Measurements from ENCODE around the gene WDR1. TPM values are rescaled to one million over a fixed set of nuclear protein-coding genes. Genes with fewer than 3 reads are reported as not detected.

Gene WDR1
- total and polyA plus RNA-seq, 4 donors = 85.8 to 148 (median 135) TPM

GRCh38 chr4:10102474-10103332, 13.9 kb downstream of the WDR1 start:
- no peaks in the 10 kb centered on the region for H3K27me3 ChIP-seq (ENCODE audit: control insufficient read depth, insufficient read depth, low read length)
- WGBS (ENCODE audit: insufficient coverage) = 39% methylated on average over 9 of the region's 13 CpGs
- H3K4me1 ChIP-seq (ENCODE audit: control insufficient read depth, insufficient read depth, low read length) = peaks cover 72% of the 10 kb centered on the region
- H3K36me3 ChIP-seq (ENCODE audit: control insufficient read depth, insufficient read depth, low read length) = peaks cover 69% of the 10 kb centered on the region
- H3K9me3 ChIP-seq (ENCODE audit: control insufficient read depth, insufficient read depth, low read length) = no peaks in the 10 kb centered on the region
- DNase-seq (ENCODE audit: low read depth in 4 of 6, low spot score in 6 of 6) = no peak
- no peak overlapping the region for H3K4me3 ChIP-seq (ENCODE audit: low read depth, low read length)
- no peak overlapping the region for H3K27ac ChIP-seq (ENCODE audit: low read depth, low read length)

GRCh38 chr4:10101671-10102473, 14.7 kb downstream of the WDR1 start:
- DNase-seq (ENCODE audit: low read depth in 4 of 6, low spot score in 6 of 6) = peak in 2 of 6 donors; percentile 41 to 90
- Histone ChIP-seq H3K27me3 (ENCODE audit: control insufficient read depth, insufficient read depth, low read length) (no peaks in the 10 kb centered on the region), H3K9me3 (ENCODE audit: control insufficient read depth, insufficient read depth, low read length) (no peaks in the 10 kb centered on the region), H3K27ac (ENCODE audit: low read depth, low read length) (peak overlapping the region; percentile 33), H3K4me1 (ENCODE audit: control insufficient read depth, insufficient read depth, low read length) (peaks cover 66% of the 10 kb centered on the region), H3K36me3 (ENCODE audit: control insufficient read depth, insufficient read depth, low read length) (peaks cover 69% of the 10 kb centered on the region), H3K4me3 (ENCODE audit: low read depth, low read length) (no peak overlapping the region)
- 54% methylated on average over 12 of the region's 14 CpGs for WGBS (ENCODE audit: insufficient coverage)

- H3K9me3 ChIP-seq (ENCODE audit: control insufficient read depth, insufficient read depth, low read length) = no peaks in the 10 kb centered on the region
- no peak for DNase-seq (ENCODE audit: low read depth in 4 of 6, low spot score in 6 of 6)
- 82% methylated on average over 11 of the region's 12 CpGs for WGBS (ENCODE audit: insufficient coverage)
- no peak overlapping the region for H3K27ac ChIP-seq (ENCODE audit: low read depth, low read length)
- no peak overlapping the region for H3K4me3 ChIP-seq (ENCODE audit: low read depth, low read length)
- peaks cover 68% of the 10 kb centered on the region for H3K4me1 ChIP-seq (ENCODE audit: control insufficient read depth, insufficient read depth, low read length)
- H3K27me3 ChIP-seq (ENCODE audit: control insufficient read depth, insufficient read depth, low read length) = no peaks in the 10 kb centered on the region
- peaks cover 73% of the 10 kb centered on the region for H3K36me3 ChIP-seq (ENCODE audit: control insufficient read depth, insufficient read depth, low read length)
These were observed 15.8 kb downstream of the WDR1 start for GRCh38 chr4:10100734-10101216.

- H3K4me1 ChIP-seq (ENCODE audit: control insufficient read depth, insufficient read depth, low read length) = peaks cover 69% of the 10 kb centered on the region
- no peak overlapping the region for H3K27ac ChIP-seq (ENCODE audit: low read depth, low read length)
- no peak for DNase-seq (ENCODE audit: low read depth in 4 of 6, low spot score in 6 of 6)
- no peaks in the 10 kb centered on the region for H3K27me3 ChIP-seq (ENCODE audit: control insufficient read depth, insufficient read depth, low read length)
- no peak overlapping the region for H3K4me3 ChIP-seq (ENCODE audit: low read depth, low read length)
- peaks cover 82% of the 10 kb centered on the region for H3K36me3 ChIP-seq (ENCODE audit: control insufficient read depth, insufficient read depth, low read length)
- 86% methylated on average over 16 of the region's 25 CpGs for WGBS (ENCODE audit: insufficient coverage)
- H3K9me3 ChIP-seq (ENCODE audit: control insufficient read depth, insufficient read depth, low read length) = no peaks in the 10 kb centered on the region
These were observed 16.9 kb downstream of the WDR1 start for GRCh38 chr4:10099499-10100325.

- Histone ChIP-seq H3K27me3 (ENCODE audit: control insufficient read depth, insufficient read depth, low read length) (no peaks in the 10 kb centered on the region), H3K4me1 (ENCODE audit: control insufficient read depth, insufficient read depth, low read length) (peaks cover 69% of the 10 kb centered on the region), H3K4me3 (ENCODE audit: low read depth, low read length) (no peak overlapping the region), H3K9me3 (ENCODE audit: control insufficient read depth, insufficient read depth, low read length) (no peaks in the 10 kb centered on the region), H3K36me3 (ENCODE audit: control insufficient read depth, insufficient read depth, low read length) (peaks cover 89% of the 10 kb centered on the region), H3K27ac (ENCODE audit: low read depth, low read length) (no peak overlapping the region)
- DNase-seq (ENCODE audit: low read depth in 4 of 6, low spot score in 6 of 6) = no peak
- 97% methylated on average over 6 of the region's 12 CpGs for WGBS (ENCODE audit: insufficient coverage)
These were observed 17.8 kb downstream of the WDR1 start for GRCh38 chr4:10098780-10099160.

GRCh38 chr4:10097906-10098779, 18.5 kb downstream of the WDR1 start:
- peaks cover 93% of the 10 kb centered on the region for H3K36me3 ChIP-seq (ENCODE audit: control insufficient read depth, insufficient read depth, low read length)
- peaks cover 69% of the 10 kb centered on the region for H3K4me1 ChIP-seq (ENCODE audit: control insufficient read depth, insufficient read depth, low read length)
- no peak overlapping the region for H3K27ac ChIP-seq (ENCODE audit: low read depth, low read length)
- no peak for DNase-seq (ENCODE audit: low read depth in 4 of 6, low spot score in 6 of 6)
- H3K9me3 ChIP-seq (ENCODE audit: control insufficient read depth, insufficient read depth, low read length) = no peaks in the 10 kb centered on the region
- no peaks in the 10 kb centered on the region for H3K27me3 ChIP-seq (ENCODE audit: control insufficient read depth, insufficient read depth, low read length)
- H3K4me3 ChIP-seq (ENCODE audit: low read depth, low read length) = no peak overlapping the region
- WGBS (ENCODE audit: insufficient coverage) = 86% methylated on average over 5 of the region's 9 CpGs

GRCh38 chr4:10096978-10097335, 19.6 kb downstream of the WDR1 start:
- Histone ChIP-seq H3K4me3 (ENCODE audit: low read depth, low read length) (no peak overlapping the region), H3K4me1 (ENCODE audit: control insufficient read depth, insufficient read depth, low read length) (peaks cover 67% of the 10 kb centered on the region), H3K27ac (ENCODE audit: low read depth, low read length) (no peak overlapping the region), H3K27me3 (ENCODE audit: control insufficient read depth, insufficient read depth, low read length) (no peaks in the 10 kb centered on the region), H3K36me3 (ENCODE audit: control insufficient read depth, insufficient read depth, low read length) (peaks cover 97% of the 10 kb centered on the region), H3K9me3 (ENCODE audit: control insufficient read depth, insufficient read depth, low read length) (no peaks in the 10 kb centered on the region)
- 80% methylated on average over 8 of the region's 9 CpGs for WGBS (ENCODE audit: insufficient coverage)
- peak in 1 of 6 donors; percentile 55 for DNase-seq (ENCODE audit: low read depth in 4 of 6, low spot score in 6 of 6)

- Histone ChIP-seq H3K9me3 (ENCODE audit: control insufficient read depth, insufficient read depth, low read length) (no peaks in the 10 kb centered on the region), H3K4me3 (ENCODE audit: low read depth, low read length) (no peak overlapping the region), H3K27ac (ENCODE audit: low read depth, low read length) (no peak overlapping the region), H3K36me3 (ENCODE audit: control insufficient read depth, insufficient read depth, low read length) (peaks cover 99% of the 10 kb centered on the region), H3K27me3 (ENCODE audit: control insufficient read depth, insufficient read depth, low read length) (no peaks in the 10 kb centered on the region), H3K4me1 (ENCODE audit: control insufficient read depth, insufficient read depth, low read length) (peaks cover 61% of the 10 kb centered on the region)
- WGBS (ENCODE audit: insufficient coverage) = 85% methylated on average over 16 of the region's 17 CpGs
- DNase-seq (ENCODE audit: low read depth in 4 of 6, low spot score in 6 of 6) = peak in 1 of 6 donors; percentile 54
These were observed 20.2 kb downstream of the WDR1 start for GRCh38 chr4:10096201-10096977.
